Measurements from ENCODE around the gene GIMAP8.
"Not testable (repeated sequence)": the region's sequence is repeated elsewhere in the genome, so short reads cannot be mapped to it uniquely, and the experiment has no call there.

GIMAP8 gene

GRCh38 chr7:150464962-150465361 lies 14.5 kb downstream of the GIMAP8 start:
- no peak for DNase-seq (ENCODE audit: low read depth in 2 of 2)

GRCh38 chr7:150465414-150465813 lies 15.0 kb downstream of the GIMAP8 start:
- DNase-seq (ENCODE audit: low read depth in 2 of 2): no peak

- no peak for DNase-seq (ENCODE audit: low read depth in 2 of 2)
Observed at GRCh38 chr7:150466477-150466876, 16.0 kb downstream of the GIMAP8 start.

GRCh38 chr7:150468241-150468640 lies 17.8 kb downstream of the GIMAP8 start:
- no peak for DNase-seq (ENCODE audit: low read depth in 2 of 2)

- DNase-seq (ENCODE audit: low read depth in 2 of 2): no peak
Observed at GRCh38 chr7:150471886-150472285, 21.5 kb downstream of the GIMAP8 start.

- no peak for DNase-seq (ENCODE audit: low read depth in 2 of 2)
Observed at GRCh38 chr7:150473902-150474301, 23.5 kb downstream of the GIMAP8 start.

- DNase-seq (ENCODE audit: low read depth in 2 of 2): no peak
Observed at GRCh38 chr7:150476285-150476684, 25.9 kb downstream of the GIMAP8 start.

- peak; percentile 19 to 30 for DNase-seq (ENCODE audit: low read depth in 2 of 2)
Observed at GRCh38 chr7:150476819-150477631, 26.6 kb downstream of the GIMAP8 start.

GRCh38 chr7:150479023-150479716 lies 28.7 kb downstream of the GIMAP8 start:
- no peak for DNase-seq (ENCODE audit: low read depth in 2 of 2)

- DNase-seq (ENCODE audit: low read depth in 2 of 2): no peak
Observed at GRCh38 chr7:150481186-150481920, 30.9 kb downstream of the GIMAP8 start.

- DNase-seq (ENCODE audit: low read depth in 2 of 2): no peak
Observed at GRCh38 chr7:150481922-150482321, 31.5 kb downstream of the GIMAP8 start.

GRCh38 chr7:150483514-150483913 lies 33.1 kb downstream of the GIMAP8 start:
- not testable (repeated sequence) for DNase-seq (ENCODE audit: low read depth in 2 of 2)

GRCh38 chr7:150484071-150484470 lies 33.6 kb downstream of the GIMAP8 start:
- not testable (repeated sequence) for DNase-seq (ENCODE audit: low read depth in 2 of 2)

- DNase-seq (ENCODE audit: low read depth in 2 of 2): no peak
Observed at GRCh38 chr7:150487625-150488024, 37.2 kb downstream of the GIMAP8 start.

- DNase-seq (ENCODE audit: low read depth in 2 of 2): no peak
Observed at GRCh38 chr7:150489782-150490181, 39.4 kb downstream of the GIMAP8 start.

GRCh38 chr7:150493442-150493841 lies 43.0 kb downstream of the GIMAP8 start:
- DNase-seq (ENCODE audit: low read depth in 2 of 2): not testable (repeated sequence)

GRCh38 chr7:150502519-150502918 lies 52.1 kb downstream of the GIMAP8 start:
- DNase-seq (ENCODE audit: low read depth in 2 of 2): no peak

GRCh38 chr7:150503155-150503554 lies 52.7 kb downstream of the GIMAP8 start:
- no peak for DNase-seq (ENCODE audit: low read depth in 2 of 2)

GRCh38 chr7:150503581-150503980 lies 53.2 kb downstream of the GIMAP8 start:
- DNase-seq (ENCODE audit: low read depth in 2 of 2): no peak

GRCh38 chr7:150507947-150508602 lies 57.6 kb downstream of the GIMAP8 start:
- no peak for DNase-seq (ENCODE audit: low read depth in 2 of 2)

GRCh38 chr7:150511048-150511447 lies 60.6 kb downstream of the GIMAP8 start:
- DNase-seq (ENCODE audit: low read depth in 2 of 2): no peak

- no peak for DNase-seq (ENCODE audit: low read depth in 2 of 2)
Observed at GRCh38 chr7:150513758-150514157, 63.3 kb downstream of the GIMAP8 start.

Data from stimulated activated CD4-positive, alpha-beta T cell treated with anti-CD3 and anti-CD28 coated beads, Interleukin-4, amount 100 ng/mL, for 48 hours (primary cell).